Occipital lobe (tissue), 2 donors: ENCODE data around the gene MRPS27. TPM values are rescaled to one million over a fixed set of nuclear protein-coding genes. Genes with fewer than 3 reads are reported as not detected.
A peak's percentile ranks its signal among the peaks of the same experiment; 100 is the strongest.

ENCODE experiments used
- DNase-seq: peaks from one replicate; lab custom pipeline; 2025; lab: John Stamatoyannopoulos, UW
- total RNA-seq: library from RNA; depleted of rRNA; stranded (reverse); fragments of >200 nt; gene quantifications from one replicate; pipeline ENCODE4 v1.2.3, GENCODE V29; 2014

Gene MRPS27
- total RNA-seq, 1 donor from 2014 or later, result 69.4 TPM

DNA sequence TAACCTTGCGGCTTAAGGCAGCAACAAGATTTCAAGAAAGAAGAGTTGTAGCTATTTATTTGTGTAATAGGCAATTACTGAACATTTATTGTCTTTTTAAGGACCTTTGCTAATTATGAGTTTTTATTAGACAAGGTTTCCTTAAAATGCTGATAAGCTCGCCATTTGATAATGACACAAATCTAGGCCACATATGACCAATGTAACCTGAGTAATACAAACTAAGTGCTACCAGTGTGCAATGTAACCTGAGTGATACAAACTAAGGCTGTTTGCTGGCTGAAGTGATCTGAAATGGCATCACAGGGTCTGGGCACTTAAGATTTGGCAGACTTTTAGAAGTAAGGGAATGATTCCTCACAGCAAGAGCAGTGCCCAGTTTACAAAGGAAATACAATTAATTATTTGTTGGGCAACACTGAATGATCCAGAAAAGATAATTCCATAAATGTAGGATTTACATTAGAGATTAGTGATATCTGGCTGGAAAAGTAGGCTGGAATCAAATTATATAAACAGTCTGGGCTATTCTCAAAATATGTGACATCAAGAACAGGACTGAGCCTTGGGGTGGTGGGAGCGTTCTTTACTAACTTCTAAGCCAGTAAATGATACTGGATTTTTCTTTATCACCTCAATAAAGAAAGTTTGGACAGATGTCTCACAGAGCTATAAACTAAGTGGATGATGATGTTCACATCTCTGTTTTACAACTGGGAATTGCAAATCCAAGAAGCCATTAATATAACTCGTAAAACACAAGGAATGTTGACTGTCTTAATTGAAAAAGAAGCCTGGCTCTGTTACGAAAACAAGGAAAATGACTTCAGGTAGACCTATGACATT is 54.8 kb downstream of the MRPS27 start:
- no peak for DNase-seq

DNA sequence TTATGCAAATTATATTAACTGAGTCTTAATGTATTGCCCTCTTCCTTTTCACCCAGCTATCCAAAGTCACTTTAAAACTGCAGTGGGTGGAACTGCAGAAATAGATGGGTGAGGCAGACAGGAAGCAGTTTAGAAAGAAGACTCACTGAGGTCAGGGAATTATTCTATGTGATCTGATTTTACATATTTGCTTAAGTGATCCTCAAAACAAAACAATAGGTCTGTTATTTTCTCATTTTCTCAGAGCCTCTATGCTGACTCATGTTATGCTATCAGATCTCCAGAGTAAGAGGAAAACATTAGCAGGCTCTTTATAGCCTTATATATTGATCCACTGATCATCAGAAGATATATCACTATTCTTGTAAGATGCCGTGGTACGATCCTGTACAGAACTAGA is 63.5 kb downstream of the MRPS27 start:
- no peak for DNase-seq

DNA sequence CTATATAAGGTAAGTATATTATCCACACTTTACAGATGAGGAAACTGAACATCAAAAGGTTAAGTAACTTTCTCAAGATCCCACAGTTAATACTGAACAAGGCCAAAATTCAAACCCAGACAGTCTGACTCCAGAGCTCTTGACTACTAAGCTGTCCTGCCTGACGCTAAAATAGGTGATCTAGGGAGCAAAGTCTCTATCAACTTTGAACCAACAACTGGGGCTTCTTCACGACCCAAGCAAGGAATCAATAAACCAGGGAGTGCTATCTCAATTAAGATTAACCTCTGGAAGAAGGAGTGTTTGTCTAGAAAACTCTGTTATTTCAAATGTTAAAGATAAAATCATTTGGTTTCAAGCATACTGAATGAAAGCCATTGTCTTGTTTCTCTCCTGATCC is 64.4 kb downstream of the MRPS27 start:
- DNase-seq, result no peak

DNA sequence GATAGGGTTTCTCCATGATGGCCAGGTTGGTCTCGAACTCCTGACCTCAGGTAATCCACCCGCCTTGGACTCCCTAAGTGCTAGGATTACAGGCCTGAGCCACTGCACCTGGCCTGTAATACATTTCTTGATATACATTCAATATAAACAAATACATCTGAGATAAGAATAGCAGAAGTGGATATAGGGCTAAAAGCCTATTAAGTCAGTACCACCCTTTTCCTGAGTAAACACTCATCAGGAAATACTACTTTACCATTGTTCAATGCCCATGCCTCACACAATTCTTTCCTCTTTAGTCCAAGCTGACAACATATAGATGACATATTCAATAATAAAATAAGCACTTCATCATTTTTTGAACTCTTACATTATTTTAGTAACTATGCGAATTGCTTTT is 64.8 kb downstream of the MRPS27 start:
- no peak for DNase-seq

DNA sequence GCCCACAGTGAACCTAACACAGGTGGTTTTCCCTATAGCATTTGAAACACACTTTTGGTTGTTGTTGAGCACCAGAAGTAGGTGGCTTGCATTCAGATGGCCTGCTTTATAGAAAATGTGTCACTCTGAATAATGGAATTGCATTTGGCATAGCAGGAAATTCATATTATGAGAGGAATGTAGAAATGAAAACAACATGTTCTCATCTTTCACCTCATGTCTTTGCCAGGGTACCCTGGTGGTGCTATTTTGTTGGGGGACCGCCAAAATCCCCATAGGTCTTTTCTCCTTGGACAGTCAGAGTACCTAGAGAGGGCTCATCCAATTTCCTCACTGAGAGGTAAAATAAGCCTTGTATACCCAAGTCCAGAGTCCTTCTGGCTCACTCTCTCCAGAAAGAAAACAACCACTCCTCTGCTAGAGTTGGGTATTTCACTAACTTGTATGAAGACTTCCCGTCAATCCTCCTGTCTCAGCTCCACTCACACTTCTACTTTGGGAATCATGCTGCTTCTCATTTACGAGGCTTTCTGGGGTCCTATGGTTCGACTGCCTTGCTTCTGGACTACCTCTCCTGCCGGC is 67.4 kb downstream of the MRPS27 start:
- no peak for DNase-seq

DNA sequence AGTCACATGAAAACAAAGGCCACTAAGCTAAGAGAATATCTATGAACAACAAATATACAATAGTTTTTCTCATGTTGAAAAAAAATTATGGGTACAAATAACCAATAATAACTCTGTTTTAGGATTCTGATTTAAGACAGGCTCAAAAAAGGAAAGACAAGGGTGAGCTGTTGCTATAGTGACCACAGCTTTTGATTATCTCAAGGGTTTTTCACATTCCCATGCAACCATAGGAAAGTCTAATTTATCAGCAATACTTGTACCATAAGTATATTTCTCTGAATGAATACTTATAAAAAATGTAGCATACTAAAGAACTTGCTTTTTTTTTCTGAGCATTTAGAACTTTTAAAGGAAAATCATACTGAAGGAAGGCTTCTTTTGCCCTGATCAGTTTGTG is 68.0 kb downstream of the MRPS27 start:
- no peak for DNase-seq

DNA sequence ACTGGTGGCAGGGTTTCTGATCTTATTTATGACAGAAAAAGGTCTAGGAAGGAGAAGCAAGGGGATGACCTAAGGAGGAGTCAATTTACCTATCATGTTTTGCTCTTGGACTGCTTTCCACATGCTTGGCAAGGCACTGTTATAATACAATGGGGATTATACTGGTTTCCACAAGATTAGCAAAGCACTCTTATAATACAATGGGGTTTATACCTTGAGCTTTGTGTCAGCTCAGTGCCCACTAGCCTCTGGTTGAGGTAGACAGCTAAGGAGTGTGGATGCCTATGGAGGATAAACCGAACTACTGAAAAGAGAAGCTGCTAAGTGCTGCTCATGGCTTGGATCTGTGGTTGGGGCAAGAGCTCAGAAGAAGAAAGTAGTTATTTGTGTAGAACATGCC is 68.7 kb downstream of the MRPS27 start:
- DNase-seq, result no peak

DNA sequence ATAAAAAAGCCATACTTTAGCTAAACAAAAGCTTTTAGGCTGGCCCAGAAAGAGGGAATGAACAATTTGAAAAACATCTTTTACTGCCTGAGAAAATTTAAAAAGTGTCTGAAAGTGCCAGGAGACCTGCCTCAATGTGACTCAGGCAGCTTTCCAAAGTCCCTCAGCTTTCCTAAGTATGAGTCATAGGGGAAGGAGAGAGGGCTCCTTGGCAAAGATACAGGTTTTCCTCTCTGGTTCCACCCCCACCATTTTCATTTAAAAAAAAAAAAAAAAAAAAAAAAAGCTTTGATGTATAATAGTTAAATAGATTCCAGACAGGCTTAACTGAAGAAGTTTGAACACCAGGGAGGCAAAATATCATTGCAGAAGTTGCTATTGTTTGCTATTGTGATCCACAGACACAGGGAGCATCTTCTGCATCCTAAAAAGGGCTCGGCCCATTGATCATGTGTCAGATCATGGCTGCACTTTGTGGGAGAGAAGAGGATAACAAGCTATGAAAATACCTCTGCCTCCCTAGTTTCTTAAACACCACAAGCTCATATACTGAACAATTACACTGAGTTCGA is 71.5 kb downstream of the MRPS27 start:
- no peak for DNase-seq

DNA sequence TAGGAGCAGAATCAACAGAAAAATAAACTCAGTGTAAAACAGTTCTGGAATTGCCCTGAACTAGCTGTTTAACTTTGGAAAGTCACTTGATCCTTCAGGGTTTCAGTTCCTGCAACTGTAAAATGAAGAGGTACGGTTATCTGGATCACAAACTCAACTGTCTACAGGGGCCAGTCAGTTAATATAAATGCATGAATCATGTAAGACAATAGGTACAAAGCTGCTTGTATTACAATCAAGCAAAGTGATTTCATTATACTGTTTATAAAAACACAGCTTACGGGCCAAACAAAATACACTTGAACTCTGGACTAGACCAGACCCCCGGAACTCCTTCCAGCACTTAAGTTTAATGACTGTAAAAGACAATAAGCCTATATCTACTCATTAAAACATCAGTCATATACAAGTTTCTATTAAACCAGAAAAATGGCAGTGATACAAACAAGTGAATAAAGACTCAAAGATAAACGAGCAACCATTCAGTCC is 73.0 kb downstream of the MRPS27 start:
- no peak for DNase-seq

DNA sequence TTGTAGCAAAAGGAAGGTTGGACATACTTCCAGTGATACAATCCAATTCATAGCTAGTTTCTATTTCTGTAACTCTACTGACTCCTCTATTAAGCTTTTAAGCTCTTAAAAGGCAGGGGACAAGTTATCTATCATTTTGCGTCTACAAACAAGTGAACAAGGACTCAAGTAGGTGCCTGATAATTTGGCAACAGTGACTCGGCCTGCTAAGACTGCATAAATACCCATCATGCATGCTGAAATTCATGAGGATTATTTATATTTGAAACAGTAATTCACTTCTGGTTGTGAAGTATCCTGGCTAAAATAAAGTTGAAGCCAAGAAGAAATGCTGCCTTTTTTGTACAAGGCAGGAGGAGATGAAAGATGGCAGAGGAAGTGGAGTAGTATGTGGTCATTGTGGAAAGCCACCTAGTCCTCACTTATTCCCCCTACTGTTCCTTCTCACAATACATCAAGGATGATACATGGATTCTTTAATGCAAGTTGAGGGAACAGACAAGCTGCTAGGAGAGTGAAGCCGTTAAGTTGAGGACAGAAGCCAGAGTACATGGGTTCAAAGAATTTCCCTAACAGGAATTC is 74.0 kb downstream of the MRPS27 start:
- no peak for DNase-seq

DNA sequence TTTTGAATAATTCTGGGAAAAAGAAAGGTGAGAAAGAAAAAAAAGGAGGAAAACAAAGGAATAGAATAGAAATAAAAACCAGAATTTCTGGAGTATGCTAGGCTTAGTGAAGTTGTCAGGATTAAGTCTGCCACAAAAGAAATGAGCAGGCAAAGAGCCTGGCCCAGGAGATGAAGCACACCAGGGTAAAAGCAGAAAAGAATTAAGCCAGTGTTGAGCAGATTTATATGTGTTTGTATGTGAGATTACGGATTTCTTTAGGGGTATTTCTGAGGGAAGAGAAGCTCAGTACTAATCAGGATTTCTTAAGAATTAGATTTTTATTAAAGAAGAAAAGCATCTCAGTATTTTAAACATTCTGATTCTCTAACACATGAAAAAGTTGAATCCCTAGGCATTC is 74.5 kb downstream of the MRPS27 start:
- no peak for DNase-seq

DNA sequence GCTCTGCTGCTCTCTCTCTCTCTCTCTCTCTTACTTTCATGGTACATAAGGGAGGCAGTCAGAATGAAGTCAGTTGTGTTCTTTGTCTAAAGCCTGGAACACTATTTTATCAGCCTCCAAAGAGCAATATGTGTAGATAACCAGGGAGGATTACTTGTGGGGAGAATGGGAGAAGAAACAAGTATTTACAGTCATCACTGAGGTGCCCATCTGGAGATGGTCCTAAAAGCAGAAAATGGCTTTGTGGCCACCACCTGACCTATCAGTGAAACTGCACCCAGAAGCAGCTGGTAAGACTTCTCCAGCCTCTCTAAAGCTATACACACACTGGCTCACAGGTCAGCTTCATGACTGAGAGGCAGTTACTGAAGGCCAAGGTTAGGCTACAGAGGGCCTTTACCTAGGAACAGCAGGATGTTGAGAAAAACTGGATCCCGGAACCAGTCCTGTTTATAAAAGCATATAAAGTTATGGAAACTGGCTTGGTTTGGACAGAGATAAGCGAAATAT is 75.1 kb downstream of the MRPS27 start:
- DNase-seq, result no peak

DNA sequence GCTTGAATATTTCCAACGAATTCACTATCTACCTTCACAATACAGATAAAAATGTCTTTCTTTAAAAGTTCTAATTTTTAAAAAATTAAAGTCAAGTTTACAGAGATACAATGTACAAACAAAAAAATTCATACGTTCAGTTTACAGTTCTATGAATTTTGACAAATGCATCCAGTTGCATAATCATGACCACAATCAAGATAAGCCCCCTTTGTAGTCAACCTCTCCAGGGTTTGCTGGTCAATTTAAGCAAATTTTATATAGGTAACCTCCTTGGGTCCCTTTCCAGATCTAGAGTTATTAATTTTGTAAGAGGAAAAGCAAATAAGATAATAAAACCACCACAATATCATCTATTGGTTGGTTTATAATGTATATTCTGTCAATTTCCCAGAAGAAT is 76.3 kb downstream of the MRPS27 start:
- DNase-seq, result no peak

DNA sequence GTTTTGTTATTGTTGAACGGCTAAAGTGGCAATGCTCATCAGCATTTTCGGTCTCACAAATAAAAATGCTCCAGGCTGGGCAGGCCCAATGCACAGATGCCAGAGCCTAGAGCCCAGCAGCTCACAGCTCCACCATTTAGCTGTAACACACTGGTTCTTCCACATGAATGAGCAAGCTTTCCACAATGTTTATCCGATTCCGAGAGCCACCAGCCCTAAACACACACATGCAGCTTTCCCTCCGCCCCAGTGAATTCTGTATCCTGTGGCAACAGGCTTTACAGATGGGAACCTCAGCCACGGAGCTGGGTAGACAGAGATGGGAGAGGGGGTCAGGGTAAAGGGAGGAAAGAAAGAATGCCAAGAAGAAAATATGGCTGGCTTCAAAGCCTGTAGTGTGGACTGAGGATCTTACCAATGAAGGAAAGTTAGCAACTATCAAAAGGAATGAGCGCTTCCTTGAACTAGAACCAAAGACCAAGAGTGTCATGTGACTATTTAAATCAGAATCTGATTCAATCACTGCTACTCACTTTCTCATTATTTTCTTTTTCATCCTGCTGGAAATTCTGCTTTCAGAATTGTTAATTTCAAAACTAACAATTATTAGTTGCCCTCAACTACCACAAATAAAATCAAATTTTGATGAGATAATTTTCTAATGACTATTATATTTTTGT is 77.1 kb downstream of the MRPS27 start:
- no peak for DNase-seq

DNA sequence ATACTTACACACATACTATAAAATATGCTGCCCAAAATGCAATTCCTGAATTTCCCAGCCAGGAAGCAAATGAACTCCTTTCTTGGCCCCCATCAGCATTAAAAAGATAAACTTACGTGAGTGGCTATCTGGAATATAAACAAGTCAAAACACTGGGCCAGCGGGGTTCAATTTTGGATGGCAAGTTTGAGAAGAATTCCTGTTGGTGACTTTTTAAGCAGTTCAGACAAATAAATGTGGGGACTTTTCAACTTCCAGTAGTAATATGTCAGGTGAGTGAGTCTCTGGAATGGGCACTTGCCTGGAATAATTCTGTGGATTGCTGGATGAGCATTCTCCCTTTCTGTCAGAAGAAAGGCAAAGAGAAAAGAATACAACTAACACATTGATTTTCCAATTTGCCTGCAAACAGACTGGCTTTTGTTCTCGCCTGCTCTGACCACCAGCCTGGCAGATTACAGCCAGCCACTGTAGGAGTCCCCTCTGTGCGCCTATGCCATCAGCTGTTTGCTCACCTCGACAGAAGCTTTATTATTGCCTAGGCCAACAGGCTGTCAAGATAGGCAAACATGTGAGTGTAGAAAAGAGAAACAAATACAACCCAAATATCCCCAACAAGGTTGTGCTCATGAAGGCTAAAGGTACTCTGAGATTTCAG is 78.6 kb downstream of the MRPS27 start:
- DNase-seq, result peak; percentile 13

DNA sequence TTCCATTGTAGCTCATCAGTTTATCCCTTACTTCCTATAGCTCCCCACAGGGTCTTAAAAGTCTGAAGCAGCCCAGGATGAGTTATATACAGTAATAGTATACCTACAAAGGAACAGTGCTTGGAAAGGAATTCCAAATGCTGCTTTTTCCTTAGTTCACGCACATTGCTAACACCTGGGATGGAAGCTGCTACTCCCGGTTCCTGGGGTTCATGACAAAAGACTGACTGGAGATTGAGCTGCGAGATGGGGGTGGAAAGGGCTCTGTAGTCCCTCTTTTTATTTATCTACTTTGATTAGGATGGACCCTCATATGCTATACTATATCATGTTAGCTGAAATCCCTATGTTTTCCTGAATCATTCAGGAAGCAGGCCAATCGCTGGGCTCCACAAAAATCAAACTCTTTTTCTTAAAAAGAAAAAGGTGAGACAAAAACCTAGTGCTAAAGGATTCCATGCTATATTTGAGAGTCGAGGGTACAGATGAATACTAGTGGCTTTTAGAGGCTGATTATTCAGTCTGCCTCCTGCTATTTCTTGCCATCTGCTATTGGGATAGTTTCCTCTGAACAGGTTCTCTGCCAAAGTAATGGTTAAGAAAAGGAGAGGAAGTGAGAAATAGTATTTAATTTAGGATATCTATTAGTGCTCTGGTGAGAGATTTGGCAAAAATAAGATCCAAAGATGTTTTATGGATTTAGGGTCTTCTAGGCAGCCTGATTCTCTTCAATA is 81.2 kb downstream of the MRPS27 start:
- DNase-seq, result no peak

DNA sequence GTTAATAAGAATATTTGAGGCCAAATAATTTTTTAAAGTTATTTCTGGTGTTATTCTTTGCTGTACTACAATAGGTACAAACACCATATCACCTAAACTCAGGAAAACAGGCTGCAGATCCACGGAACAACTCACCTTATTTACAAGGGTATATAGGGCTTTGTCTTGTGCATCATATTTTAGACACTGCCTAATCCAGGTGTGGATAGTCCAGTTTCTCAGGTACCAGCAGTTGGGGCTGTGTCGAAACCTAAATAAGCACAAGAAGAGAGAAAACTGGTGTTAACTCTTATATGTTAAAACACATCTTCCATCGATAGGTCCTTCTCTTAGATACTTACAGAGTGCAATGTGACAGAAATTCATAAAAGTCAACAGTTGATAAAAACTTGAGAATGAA is 82.2 kb downstream of the MRPS27 start:
- DNase-seq, result no peak

DNA sequence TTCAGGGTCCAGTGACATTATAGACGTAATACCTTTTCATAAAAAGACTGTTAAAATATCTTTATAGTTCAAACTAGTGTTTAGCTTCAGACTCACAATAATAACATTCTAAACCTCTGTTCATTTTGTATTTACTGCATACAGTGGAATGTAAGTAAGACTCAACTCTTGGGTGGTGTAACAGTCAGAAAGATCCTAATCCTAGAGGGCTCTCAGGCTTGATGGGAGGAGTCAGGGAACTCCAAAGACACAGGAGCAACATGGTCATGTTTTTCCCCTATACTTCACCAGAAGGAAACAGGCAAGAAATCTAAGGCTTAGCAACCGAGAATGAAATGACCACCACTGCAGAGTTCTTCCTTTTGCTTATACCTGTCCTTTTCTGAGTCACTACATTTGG is 82.6 kb downstream of the MRPS27 start:
- DNase-seq, result no peak

DNA sequence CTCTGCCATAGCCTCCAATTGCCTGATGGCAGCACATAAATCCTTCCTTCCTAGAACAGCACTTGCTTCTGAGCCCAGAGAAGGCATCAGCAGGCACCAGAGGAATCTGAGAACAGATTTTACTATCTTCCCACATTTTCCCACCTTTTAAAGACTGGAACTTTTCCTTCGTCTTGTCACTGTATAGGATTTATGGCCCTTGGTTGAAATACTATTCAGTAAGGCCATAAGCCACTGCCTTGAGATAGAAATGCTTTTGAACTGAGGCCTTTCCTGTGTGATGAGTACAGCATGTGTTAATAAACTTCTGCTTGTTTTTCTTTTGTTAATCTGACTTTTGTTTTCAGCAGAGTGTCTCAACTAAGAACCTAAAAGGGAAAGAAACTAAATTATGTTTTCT is 84.3 kb downstream of the MRPS27 start:
- DNase-seq, result no peak

DNA sequence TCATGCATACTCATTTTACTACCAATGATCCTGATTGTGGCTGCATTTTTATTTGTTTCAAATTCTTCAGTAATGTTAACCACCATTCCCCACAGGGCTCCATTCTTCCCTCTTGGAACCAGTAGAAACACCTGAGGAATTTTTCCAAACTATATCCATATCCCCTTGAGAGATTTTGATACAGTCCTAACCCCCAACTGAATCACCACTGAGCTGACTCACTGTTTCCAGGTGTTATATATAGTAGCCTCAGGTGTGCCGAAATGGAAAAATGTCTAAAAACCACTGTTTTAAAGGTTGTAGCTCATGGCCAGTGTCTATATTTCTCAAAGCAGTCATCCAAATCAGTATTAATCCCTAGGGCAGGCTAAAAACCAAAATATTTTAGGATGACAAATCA is 85.2 kb downstream of the MRPS27 start:
- DNase-seq, result no peak
